ENCODE data around the gene EXOSC10. TPM values are rescaled to one million over a fixed set of nuclear protein-coding genes. Genes with fewer than 3 reads are reported as not detected.

The EXOSC10 gene
- total and polyA plus RNA-seq, 2 of the 4 experiments (the other 2 are of a cell fraction), result 64.5 to 66.0 TPM

DNA sequence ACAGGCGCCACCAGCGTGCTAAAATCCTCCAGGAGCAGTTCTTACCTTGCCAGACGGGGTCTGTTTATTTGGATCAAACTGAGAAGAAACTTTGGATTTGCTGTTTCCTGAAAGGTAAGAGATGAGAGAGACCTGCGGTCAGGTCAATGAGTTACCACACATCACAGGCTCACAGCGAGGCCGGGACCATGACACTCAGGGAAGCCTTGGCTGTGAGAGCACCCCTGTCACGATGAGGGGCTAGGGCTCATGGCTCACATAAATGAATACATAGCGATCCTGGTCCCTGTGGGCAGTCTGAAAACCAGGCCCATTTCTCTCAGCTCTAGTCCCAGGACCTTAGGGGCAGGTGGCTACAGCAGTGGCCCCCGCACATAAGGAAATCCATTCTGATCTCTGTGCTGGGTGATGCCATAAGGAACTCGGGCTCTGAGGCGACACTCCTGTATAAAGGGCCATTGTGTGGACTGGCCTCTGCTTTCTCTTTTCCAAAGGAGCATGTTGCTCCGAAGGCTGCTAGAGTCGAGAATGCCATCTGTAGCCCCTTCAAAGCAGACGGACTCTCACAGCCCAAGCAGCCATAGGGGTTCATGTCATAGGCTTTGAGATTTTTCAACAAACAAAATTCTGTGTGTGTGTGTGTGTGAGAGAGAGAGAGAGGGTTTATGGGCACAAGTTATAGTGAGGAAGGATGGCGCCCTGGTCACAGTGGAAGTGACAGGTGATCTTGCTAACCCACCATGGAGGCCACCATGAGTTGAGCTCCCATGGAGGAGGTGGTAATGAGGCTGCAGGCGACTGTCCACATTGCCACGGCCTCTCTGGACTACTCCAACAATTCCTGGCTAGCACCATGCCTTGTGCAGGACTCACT lies 30.8 kb downstream of the EXOSC10 start:
- Histone ChIP-seq H3K79me1 (ENCODE audit: low read depth in 1 of 2, low read length in 2 of 2) (peaks cover 4% of the 10 kb centered on the region in 2 experiments; a peak in 1 of 4 replicates), H3K9me1 (ENCODE audit: insufficient read depth, low read length) (no peaks in the 10 kb centered on the region), H4K20me1 (ENCODE audit: insufficient read depth, low read length) (no peaks in the 10 kb centered on the region), H2AFZ (replicated peaks; ENCODE audit: low read length, poor library complexity) (no peak overlapping the region), H3K36me3 (ENCODE audit: control insufficient read depth, insufficient read depth, low read length) (peaks cover 64% of the 10 kb centered on the region), H3K56ac (ENCODE audit: extremely low read depth, insufficient read depth, low read length) (no peak overlapping the region), H4K5ac (ENCODE audit: low read depth, low read length) (no peak overlapping the region), H3K9me3 (ENCODE audit: control insufficient read depth, insufficient read depth, low read length) (no peaks in the 10 kb centered on the region), H3K23ac (ENCODE audit: low read depth, low read length) (no peak overlapping the region), H3K9ac (ENCODE audit: low read depth, low read length) (no peak overlapping the region), H2AK5ac (ENCODE audit: low read depth, low read length) (no peak overlapping the region), H3K27ac (ENCODE audit: insufficient read depth, low read length) (no peak overlapping the region), H3K4me2 (ENCODE audit: low read depth, low read length) (no peak overlapping the region), H2BK5ac (ENCODE audit: low read depth, low read length, poor library complexity, severe bottlenecking) (no peak overlapping the region), H2AK9ac (replicated peaks; ENCODE audit: low read depth, low read length, poor library complexity) (no peak overlapping the region), H4K8ac (ENCODE audit: low read depth in 2 of 2, low read length in 2 of 2) (no peak overlapping the region), H4K91ac (ENCODE audit: insufficient read depth, low read depth, low read length) (no peak overlapping the region), H3K27me3 (ENCODE audit: control insufficient read depth, insufficient read depth, low read length) (no peaks in the 10 kb centered on the region), H2BK120ac (ENCODE audit: low read depth, low read length) (no peak overlapping the region), H3K4me1 (ENCODE audit: control insufficient read depth, insufficient read depth, low read length) (no peaks in the 10 kb centered on the region), H3K18ac (ENCODE audit: low read depth, low read length) (no peak overlapping the region), H3K4ac (ENCODE audit: low read depth, low read length) (no peak overlapping the region), H2BK20ac (ENCODE audit: low read depth, low read length) (no peak overlapping the region), H2BK15ac (ENCODE audit: low read depth, low read length) (no peak overlapping the region), H3K14ac (replicated peaks; ENCODE audit: low read depth, low read length) (no peak overlapping the region), H3K4me3 (ENCODE audit: insufficient read depth, low read depth, low read length) (no peak overlapping the region)
- no peak for ATAC-seq (ENCODE audit: low read depth)
- dilution Hi-C loops (cut with HindIII; ENCODE audit: low sequenced_read_pairs, unreplicated experiment), result no loop called here
- in situ Hi-C loops (cut with MboI; ENCODE audit: low sequenced_read_pairs), result no loop called here
- no peak for DNase-seq
- POLR2A ChIA-PET (ENCODE audit: unreplicated experiment), result no interaction called here
- CTCF ChIA-PET, result no interaction called here
- WGBS, 2 experiments (ENCODE audit: extremely low coverage in 2 of 2, insufficient read length in 1 of 2), result 94% methylated on average over 8 of the region's 17 CpGs; no CpG with 5 or more reads in 1 of the 2 experiments
- intact Hi-C loops (cut with micrococcal nuclease), result no loop called here
- no TSS peak for BruUV-seq (replicated peaks)
- TF ChIP-seq RCOR1 (IDR thresholded peaks at IDR 0.05; ENCODE audit: insufficient replicate concordance, low read length) (no peak), MXI1 (IDR thresholded peaks at IDR 0.05; ENCODE audit: borderline replicate concordance, low read depth, low read length) (no peak), USF2 (IDR thresholded peaks at IDR 0.05; ENCODE audit: low read depth, low read length) (no peak), SMC3 (IDR thresholded peaks at IDR 0.05; ENCODE audit: low read depth, low read length) (no peak), BHLHE40 (IDR thresholded peaks at IDR 0.05; ENCODE audit: low read depth, low read length) (no peak), ELK1 (IDR thresholded peaks at IDR 0.05; ENCODE audit: borderline replicate concordance, low read depth, low read length) (no peak), FOS (IDR thresholded peaks at IDR 0.05; ENCODE audit: low read depth, low read length) (no peak), NFE2L2 (IDR thresholded peaks at IDR 0.05; ENCODE audit: low read depth, low read length) (no peak), MAZ (IDR thresholded peaks at IDR 0.05; ENCODE audit: borderline replicate concordance, low read depth, low read length) (no peak), MAFK (IDR thresholded peaks at IDR 0.05; ENCODE audit: low read depth, low read length) (no peak), CEBPB (IDR thresholded peaks at IDR 0.05; ENCODE audit: low read depth, low read length) (no peak), POLR2A (IDR thresholded peaks at IDR 0.05; ENCODE audit: low read depth, low read length) (no peak), RAD21 (IDR thresholded peaks at IDR 0.05; ENCODE audit: low read length) (no peak), RFX5 (IDR thresholded peaks at IDR 0.05; ENCODE audit: low read depth, low read length) (no peak)
- TF ChIP-seq, protein P1, sequence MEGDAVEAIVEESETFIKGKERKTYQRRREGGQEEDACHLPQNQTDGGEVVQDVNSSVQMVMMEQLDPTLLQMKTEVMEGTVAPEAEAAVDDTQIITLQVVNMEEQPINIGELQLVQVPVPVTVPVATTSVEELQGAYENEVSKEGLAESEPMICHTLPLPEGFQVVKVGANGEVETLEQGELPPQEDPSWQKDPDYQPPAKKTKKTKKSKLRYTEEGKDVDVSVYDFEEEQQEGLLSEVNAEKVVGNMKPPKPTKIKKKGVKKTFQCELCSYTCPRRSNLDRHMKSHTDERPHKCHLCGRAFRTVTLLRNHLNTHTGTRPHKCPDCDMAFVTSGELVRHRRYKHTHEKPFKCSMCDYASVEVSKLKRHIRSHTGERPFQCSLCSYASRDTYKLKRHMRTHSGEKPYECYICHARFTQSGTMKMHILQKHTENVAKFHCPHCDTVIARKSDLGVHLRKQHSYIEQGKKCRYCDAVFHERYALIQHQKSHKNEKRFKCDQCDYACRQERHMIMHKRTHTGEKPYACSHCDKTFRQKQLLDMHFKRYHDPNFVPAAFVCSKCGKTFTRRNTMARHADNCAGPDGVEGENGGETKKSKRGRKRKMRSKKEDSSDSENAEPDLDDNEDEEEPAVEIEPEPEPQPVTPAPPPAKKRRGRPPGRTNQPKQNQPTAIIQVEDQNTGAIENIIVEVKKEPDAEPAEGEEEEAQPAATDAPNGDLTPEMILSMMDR (conservative IDR thresholded peaks at IDR 0.05; ENCODE audit: low read depth, low read length), result no peak

Measured in IMR-90 (cell line).